Liver (tissue), 3 donors: ENCODE measurements around the gene RFX4.

ENCODE experiments used
- CTCF ChIP-seq: fragments of 150-350 bp; IDR thresholded peaks from 2 replicates; pipeline ENCODE4 v1.5.1; 2017; ENCODE audit warnings: improper control_type of control experiment, low read depth, low read length; ENCODE audit not compliant: missing input control
- EGR1 ChIP-seq, 2 donors: IDR thresholded peaks; 2 replicates each; pipeline ENCODE4 v1.6.1; 2016 to 2018; ENCODE audit warnings: antibody characterized with exemption in 2 of 2, low read depth in 2 of 2
- GABPA ChIP-seq, 2 donors: IDR thresholded peaks in 1 of 2; conservative IDR thresholded peaks in 1 of 2; 2 replicates each; pipeline ENCODE4 v1.6.1; 2016; ENCODE audit warnings: antibody characterized with exemption in 2 of 2, mild to moderate bottlenecking in 1 of 2, moderate library complexity in 1 of 2
- NR2F2 ChIP-seq: IDR thresholded peaks from 2 replicates; pipeline ENCODE4 v1.6.1; 2016; ENCODE audit warnings: antibody characterized with exemption
- RAD21 ChIP-seq, 2 donors: IDR thresholded peaks; 2 replicates each; pipeline ENCODE4 v1.6.1; 2016; ENCODE audit warnings: antibody characterized with exemption in 2 of 2, mild to moderate bottlenecking in 2 of 2
- REST ChIP-seq: IDR thresholded peaks from 2 replicates; pipeline ENCODE4 v1.6.1; 2016; ENCODE audit warnings: antibody characterized with exemption, mild to moderate bottlenecking
- TAF1 ChIP-seq: conservative IDR thresholded peaks from 2 replicates; pipeline ENCODE4 v1.6.1; 2016; ENCODE audit warnings: antibody characterized with exemption, mild to moderate bottlenecking
- donor health status: healthy.
- donor health status: healthy.

- TF ChIP-seq RAD21 (IDR thresholded peaks at IDR 0.05) = peak in 1 of 2 donors; percentile 44
- TF ChIP-seq GABPA (IDR thresholded peaks at IDR 0.05 in 1 of 2, conservative IDR thresholded peaks at IDR 0.05 in 1 of 2) = no peak
- no peak for TF ChIP-seq CTCF
- TF ChIP-seq TAF1 = no peak
- TF ChIP-seq NR2F2 = no peak
- no peak for TF ChIP-seq EGR1 (IDR thresholded peaks at IDR 0.05; ENCODE audit: low read depth in 2 of 2)
- TF ChIP-seq REST = no peak
Observed at GRCh38 chr12:106790020-106790419, 207.2 kb downstream of the RFX4 start.
